GM21381 (cell line): ENCODE measurements around the gene FCAR.
"Not testable (repeated sequence)": the region's sequence is repeated elsewhere in the genome, so short reads cannot be mapped to it uniquely, and the experiment has no call there.

Experiments used
- ATAC-seq: cut with Tn5 transposase; IDR thresholded peaks from one replicate; pipeline ENCODE4 v1.9.1; 2021; ENCODE audit warnings: mild to moderate bottlenecking, moderate library complexity; ENCODE audit not compliant: unreplicated experiment

FCAR gene

GRCh38 chr19:54893406-54893805 lies 19.4 kb downstream of the FCAR start:
- no peak for ATAC-seq

GRCh38 chr19:54894106-54894505 lies 20.1 kb downstream of the FCAR start:
- not testable (repeated sequence) for ATAC-seq

GRCh38 chr19:54896036-54896435 lies 22.0 kb downstream of the FCAR start:
- no peak for ATAC-seq

GRCh38 chr19:54898685-54899084 lies 24.6 kb downstream of the FCAR start:
- not testable (repeated sequence) for ATAC-seq

- ATAC-seq: not testable (repeated sequence)
Observed at GRCh38 chr19:54899646-54900045, 25.6 kb downstream of the FCAR start.

- not testable (repeated sequence) for ATAC-seq
Observed at GRCh38 chr19:54901153-54901552, 27.1 kb downstream of the FCAR start.

GRCh38 chr19:54902061-54902460 lies 28.0 kb downstream of the FCAR start:
- no peak for ATAC-seq

GRCh38 chr19:54903303-54903702 lies 29.3 kb downstream of the FCAR start:
- no peak for ATAC-seq

- ATAC-seq: not testable (repeated sequence)
Observed at GRCh38 chr19:54904261-54904660, 30.2 kb downstream of the FCAR start.

GRCh38 chr19:54905421-54905802 lies 31.4 kb downstream of the FCAR start:
- ATAC-seq: no peak

GRCh38 chr19:54905803-54906511 lies 31.9 kb downstream of the FCAR start, which contains the start of gene NCR1:
TSS of gene NCR1 (plus strand) at chr19:54906148. CDS start at chr19:54906188, 40 bp downstream.
- no peak for ATAC-seq

- ATAC-seq: no peak
Observed at GRCh38 chr19:54906819-54907218, 32.8 kb downstream of the FCAR start.

- not testable (repeated sequence) for ATAC-seq
Observed at GRCh38 chr19:54907899-54908298, 33.9 kb downstream of the FCAR start.

GRCh38 chr19:54916822-54917221 lies 42.8 kb downstream of the FCAR start:
- no peak for ATAC-seq

GRCh38 chr19:54918499-54918898 lies 44.5 kb downstream of the FCAR start:
- ATAC-seq: no peak

GRCh38 chr19:54919646-54920563 lies 45.9 kb downstream of the FCAR start:
- not testable (repeated sequence) for ATAC-seq

GRCh38 chr19:54921082-54921481 lies 47.0 kb downstream of the FCAR start:
- no peak for ATAC-seq

- no peak for ATAC-seq
Observed at GRCh38 chr19:54923276-54923675, 49.2 kb downstream of the FCAR start.

- ATAC-seq: no peak
Observed at GRCh38 chr19:54928299-54928698, 54.3 kb downstream of the FCAR start.

GRCh38 chr19:54937926-54938325 lies 63.9 kb downstream of the FCAR start:
- ATAC-seq: no peak

GRCh38 chr19:54938906-54939305 lies 64.9 kb downstream of the FCAR start:
- no peak for ATAC-seq

GRCh38 chr19:54939538-54939937 lies 65.5 kb downstream of the FCAR start:
- ATAC-seq: not testable (repeated sequence)
